NCI-H2196 treated with DMSO at 0.1 percent for 48 hours (cell line): ENCODE results near the gene KCNK7.

Experiments
- DNase-seq: peaks from one replicate; lab custom pipeline; 2025; ENCODE audit not compliant: unreplicated experiment; lab: John Stamatoyannopoulos, UW

Gene KCNK7

GRCh38 chr11:65627202-65627601 is 31.6 kb upstream of the KCNK7 start:
- DNase-seq, result no peak

GRCh38 chr11:65625628-65626342 is 30.2 kb upstream of the KCNK7 start:
- peak; percentile 19 for DNase-seq

GRCh38 chr11:65624931-65625627 is 29.5 kb upstream of the KCNK7 start:
- no peak for DNase-seq

DNA sequence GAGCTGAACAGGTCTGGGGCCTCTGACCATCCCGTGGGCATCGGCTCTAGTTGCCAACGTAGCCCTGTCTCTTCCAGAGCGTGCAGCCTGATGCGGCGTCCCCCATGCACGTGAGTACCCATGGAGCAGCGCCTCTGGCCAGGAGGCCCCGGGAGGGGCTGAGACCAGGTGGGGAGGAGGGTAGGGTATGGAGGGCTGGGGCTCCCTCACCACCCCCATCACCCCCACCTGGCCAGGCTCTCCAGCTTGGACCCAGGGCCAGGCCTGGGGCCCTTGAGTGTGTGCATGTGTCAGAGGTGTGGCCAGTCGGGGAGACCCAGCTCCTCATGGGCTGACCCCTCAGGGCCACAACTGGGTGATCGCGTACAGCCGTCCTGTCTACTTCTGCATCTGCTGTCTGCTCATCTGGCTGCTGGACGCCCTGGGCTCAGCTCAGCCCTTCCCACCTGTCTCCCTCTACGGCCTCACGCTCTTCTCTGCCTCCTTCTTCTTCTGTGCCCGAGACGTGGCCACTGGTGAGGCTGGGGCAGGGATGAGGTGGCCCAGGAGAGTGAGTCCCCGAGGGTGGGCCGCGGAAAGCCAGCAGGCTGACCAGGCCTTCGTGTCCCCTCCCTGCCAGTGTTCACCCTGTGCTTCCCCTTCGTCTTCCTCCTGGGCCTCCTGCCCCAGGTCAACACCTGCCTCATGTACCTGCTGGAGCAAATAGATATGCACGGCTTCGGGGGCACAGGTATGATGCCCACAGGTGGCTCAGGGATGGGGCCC is 28.4 kb upstream of the KCNK7 start:
- DNase-seq, result no peak

- no peak for DNase-seq
These were observed 27.6 kb upstream of the KCNK7 start for GRCh38 chr11:65623177-65623576.

- no peak for DNase-seq
These were observed 26.4 kb upstream of the KCNK7 start for GRCh38 chr11:65622011-65622410.

GRCh38 chr11:65621460-65621859 is 25.9 kb upstream of the KCNK7 start:
- DNase-seq, result no peak

- no peak for DNase-seq
These were observed 25.1 kb upstream of the KCNK7 start for GRCh38 chr11:65620666-65621065.

DNA sequence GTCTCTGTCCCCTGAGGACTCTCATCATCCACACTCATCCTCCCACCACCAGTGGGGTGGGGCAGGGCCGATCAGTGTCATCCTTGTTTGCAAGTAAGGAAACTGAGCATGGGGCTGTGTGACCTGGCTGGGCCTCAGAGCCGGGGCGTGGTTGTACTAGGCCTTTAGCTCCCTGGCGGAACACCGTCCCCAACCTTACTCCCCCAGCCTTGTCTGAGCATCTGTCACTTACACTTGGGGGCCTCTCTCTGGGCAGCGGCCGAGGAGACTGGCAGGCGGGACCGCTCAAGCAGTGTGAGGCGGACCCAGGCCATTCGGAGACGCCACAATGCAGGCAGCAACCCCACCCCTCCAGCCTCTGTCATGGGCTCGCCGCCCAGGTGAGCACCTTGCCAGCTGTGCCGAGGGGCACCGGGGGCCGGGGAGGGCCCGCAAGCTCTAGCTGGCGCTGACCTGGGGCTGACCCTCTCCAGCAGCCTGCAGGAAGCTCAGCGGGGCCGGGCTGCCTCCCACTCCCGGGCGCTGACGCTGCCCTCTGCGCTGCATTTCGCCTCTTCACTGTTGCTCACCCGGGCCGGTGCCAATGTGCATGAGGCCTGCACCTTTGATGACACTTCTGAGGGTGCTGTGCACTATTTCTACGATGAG is 23.8 kb upstream of the KCNK7 start:
- DNase-seq, result no peak

DNA sequence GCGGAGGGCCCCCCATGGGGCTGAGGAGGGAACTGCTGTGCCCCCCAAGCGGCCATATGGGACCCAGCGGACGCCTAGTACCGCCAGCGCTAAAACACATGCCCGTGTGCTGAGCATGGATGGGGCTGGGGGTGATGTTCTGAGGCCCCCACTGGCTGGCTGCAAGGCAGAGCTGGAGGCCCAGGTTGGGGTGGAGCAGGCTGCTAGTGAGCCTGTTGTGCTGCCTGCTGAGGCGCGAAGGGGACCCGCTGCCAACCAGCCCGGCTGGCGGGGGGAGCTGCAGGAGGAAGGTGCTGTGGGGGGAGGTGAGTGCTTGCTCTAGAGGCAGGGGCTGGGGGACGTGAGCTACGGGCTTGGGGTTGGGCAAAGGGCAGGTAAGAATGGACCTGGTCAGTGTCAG is 23.2 kb upstream of the KCNK7 start:
- no peak for DNase-seq

- no peak for DNase-seq
These were observed 22.6 kb upstream of the KCNK7 start for GRCh38 chr11:65617990-65618751.

DNA sequence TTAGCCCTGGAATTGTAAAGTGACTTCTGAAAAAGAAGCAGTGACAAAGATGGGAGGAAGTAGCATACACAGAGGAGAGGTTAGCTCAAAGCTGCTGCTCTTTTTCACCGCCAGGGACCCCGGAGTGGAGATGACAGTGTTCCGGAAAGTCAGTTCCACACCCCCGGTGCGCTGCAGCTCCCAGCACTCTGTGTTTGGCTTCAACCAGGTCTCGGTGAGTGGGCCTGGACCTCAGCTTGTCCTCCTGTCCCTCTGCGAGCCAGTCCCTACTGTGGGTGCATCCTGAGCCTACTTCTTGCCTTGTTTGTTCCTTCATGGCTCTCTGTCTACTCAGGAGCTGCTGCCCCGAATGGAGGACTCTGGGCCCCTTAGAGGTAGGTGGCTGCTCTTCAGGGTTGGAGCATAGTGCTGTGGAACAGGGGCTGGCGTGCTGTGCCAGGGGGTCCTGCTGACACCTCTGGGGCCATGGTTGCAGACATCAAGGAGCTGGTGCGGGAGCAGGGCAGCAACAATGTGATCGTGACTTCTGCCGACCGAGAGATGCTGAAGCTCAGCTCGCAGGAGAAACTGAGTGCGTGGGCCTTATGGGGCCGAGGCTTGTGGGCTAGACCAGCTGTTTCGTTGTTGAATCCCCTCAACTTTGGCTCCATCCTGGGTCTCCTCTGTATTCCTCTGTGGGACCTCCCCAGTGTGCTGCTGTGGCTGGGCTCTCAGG is 21.7 kb upstream of the KCNK7 start:
- DNase-seq, result no peak

DNA sequence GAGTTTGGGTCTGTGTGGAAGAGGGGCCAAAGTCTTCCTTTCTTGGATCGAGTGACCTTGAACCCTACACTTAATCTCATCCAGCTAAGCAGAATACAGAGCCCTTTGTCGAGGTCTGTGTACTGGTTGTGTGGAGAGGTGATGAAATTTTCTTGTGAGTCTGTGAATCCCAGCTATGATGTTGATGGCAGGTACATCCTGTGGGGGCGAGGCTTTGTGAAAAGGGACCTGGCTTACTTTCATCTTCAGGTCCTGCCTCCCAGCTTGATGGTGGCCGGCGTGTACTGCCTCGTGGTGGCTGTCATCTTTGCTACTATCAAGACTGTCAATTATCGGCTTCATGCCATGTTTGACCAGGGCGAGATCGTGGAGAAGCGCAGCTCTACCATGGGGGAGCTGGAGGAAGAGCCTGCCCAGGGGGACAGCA is 21.0 kb upstream of the KCNK7 start:
- DNase-seq, result no peak

DNA sequence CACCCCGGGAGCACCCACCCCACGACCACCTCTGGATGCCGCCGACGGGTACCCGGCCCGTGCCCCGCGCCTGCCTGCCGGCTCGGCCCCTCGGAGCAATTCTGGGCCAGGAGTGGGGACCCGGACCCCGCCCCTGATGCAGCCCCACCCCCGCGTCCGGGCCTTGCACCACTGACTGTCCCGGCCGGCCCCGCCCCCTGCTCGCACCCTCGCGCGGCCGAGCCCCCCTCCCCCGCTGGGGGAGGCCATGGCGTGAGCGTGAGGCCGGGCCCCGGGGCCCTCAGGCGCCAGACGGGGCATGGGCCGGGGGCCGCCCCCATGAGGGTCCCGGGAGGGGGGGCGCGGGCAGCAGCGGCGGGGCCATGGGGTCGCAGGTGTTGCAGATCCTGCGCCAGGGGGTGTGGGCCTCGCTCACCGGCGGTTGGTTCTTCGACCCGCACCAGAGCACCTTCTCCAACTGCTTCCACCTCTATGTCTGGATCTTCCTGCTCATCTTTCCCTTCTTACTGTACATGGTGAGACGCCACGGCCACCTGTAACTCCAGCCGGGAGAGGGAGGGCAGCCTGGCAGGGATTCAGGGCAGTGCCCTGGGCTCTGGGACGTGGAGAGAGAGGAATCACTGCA is 20.5 kb upstream of the KCNK7 start:
- no peak for DNase-seq

GRCh38 chr11:65615229-65615949 is 19.8 kb upstream of the KCNK7 start, which contains the start of gene PCNX3:
Gene PCNX3, plus strand, starts transcription at chr11:65615776. Its CDS starts 536 bp downstream, at chr11:65616312.
- DNase-seq, result peak; percentile 100

DNA sequence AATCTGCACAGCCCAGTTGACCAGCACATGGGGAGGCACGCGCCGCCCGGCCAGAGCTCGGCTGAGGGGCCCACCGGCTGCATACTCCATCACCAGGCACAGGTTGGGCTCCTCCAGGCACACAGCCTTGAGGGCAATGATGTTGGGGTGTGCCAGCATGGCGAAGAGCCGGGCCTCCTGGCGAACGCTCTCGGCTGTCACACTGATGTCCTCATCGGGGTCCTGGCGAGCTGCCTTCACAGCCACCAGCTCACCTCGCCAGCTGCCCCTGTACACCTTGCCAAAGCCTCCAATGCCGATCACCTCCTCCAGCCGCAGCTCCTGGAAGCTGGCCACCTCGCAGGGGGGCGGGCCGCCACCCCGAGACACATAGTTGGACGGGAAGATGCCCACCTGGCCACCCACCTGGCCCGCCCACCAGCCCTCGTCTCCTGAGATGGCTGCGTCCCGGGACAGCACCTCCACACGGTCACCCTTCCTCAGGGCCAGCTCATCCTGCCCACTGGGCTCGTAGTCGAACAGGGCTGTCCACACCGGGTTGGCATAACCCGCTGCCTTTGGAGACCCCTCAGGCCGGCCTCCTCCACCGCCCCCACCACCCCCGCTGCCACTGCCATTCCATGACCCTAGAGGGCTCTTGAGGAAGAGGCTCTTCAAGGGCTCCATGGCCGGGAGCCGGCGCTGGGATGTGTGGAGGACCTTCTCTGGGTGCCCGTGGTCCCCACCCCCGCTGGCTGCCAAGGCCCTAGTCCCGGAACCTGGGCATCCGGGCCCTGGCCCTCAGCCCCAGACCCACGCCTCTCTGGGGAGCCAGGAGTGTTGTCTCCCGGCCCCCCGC is 17.7 kb upstream of the KCNK7 start:
- no peak for DNase-seq

DNA sequence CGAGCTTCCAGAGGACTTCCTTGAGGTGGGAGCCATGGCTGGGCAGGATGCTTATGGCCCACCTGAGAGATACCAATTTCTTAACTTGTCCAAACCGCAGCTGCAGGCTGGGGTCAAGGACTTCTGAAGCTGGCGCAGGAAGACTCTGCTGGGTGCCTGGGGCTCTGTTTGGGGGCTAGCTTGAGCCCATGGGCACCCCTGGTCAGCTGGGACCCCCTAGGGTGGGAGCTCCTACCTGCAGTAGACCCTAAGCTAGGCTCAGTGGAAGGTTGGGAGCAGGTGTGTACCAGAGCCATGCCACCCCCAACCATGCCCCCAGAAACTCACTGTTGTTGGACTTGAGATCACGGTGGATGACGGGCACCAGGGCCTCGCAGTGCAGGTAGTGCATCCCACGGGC is 17.1 kb upstream of the KCNK7 start:
- DNase-seq, result no peak
